ENCODE results near the gene NRG3.

The NRG3 gene

DNA sequence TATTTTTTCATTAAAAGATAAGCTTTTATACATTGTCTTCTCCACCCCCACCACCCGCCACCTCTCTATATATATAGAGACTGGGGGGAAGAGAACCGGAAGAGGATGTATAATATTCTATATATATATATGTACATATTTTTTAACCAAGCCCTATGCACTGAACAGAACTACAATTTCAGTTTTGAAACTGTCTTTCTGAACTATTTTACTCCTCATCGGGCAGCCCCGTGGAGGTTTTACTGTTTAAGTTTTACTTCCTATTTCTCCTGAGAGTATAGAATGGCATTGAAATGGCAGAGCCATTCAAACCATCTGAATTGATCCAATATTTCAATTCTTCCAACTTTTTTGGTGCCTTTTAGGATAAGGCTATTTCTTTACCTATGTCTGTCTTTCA lies 1047.1 kb downstream of the NRG3 start (continued):
- TF ChIP-seq, protein P1, sequence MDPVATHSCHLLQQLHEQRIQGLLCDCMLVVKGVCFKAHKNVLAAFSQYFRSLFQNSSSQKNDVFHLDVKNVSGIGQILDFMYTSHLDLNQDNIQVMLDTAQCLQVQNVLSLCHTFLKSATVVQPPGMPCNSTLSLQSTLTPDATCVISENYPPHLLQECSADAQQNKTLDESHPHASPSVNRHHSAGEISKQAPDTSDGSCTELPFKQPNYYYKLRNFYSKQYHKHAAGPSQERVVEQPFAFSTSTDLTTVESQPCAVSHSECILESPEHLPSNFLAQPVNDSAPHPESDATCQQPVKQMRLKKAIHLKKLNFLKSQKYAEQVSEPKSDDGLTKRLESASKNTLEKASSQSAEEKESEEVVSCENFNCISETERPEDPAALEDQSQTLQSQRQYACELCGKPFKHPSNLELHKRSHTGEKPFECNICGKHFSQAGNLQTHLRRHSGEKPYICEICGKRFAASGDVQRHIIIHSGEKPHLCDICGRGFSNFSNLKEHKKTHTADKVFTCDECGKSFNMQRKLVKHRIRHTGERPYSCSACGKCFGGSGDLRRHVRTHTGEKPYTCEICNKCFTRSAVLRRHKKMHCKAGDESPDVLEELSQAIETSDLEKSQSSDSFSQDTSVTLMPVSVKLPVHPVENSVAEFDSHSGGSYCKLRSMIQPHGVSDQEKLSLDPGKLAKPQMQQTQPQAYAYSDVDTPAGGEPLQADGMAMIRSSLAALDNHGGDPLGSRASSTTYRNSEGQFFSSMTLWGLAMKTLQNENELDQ (tag by site-specific recombination; IDR thresholded peaks at IDR 0.05; ENCODE audit: low read depth) = no peak
- TF ChIP-seq ZBTB48 (tag by site-specific recombination; IDR thresholded peaks at IDR 0.05) (no peak), KLF16 (tag by site-specific recombination; IDR thresholded peaks at IDR 0.05) (no peak)
- TF ChIP-seq, protein P2, sequence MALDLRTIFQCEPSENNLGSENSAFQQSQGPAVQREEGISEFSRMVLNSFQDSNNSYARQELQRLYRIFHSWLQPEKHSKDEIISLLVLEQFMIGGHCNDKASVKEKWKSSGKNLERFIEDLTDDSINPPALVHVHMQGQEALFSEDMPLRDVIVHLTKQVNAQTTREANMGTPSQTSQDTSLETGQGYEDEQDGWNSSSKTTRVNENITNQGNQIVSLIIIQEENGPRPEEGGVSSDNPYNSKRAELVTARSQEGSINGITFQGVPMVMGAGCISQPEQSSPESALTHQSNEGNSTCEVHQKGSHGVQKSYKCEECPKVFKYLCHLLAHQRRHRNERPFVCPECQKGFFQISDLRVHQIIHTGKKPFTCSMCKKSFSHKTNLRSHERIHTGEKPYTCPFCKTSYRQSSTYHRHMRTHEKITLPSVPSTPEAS (tag by site-specific recombination; IDR thresholded peaks at IDR 0.05) = no peak

DNA sequence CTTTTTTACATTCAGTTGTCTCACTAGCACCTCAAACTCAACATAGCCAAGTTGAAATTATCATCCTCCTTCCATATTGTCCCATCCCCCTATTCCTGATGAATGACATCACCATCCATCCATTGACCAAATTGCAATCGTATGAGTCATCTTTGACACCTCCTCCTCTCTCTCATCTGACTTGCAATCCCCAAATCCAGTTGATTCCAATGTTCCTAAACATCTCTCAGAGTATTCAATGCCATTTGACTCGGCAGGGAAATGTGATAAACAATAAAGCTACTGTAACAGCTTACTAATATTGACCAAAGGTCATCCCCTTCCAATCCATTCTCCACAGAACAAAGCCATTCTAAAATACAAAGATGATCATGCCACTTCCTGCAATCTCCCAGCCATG lies 1047.8 kb downstream of the NRG3 start:
- POLR2A ChIA-PET = no interaction called here

DNA sequence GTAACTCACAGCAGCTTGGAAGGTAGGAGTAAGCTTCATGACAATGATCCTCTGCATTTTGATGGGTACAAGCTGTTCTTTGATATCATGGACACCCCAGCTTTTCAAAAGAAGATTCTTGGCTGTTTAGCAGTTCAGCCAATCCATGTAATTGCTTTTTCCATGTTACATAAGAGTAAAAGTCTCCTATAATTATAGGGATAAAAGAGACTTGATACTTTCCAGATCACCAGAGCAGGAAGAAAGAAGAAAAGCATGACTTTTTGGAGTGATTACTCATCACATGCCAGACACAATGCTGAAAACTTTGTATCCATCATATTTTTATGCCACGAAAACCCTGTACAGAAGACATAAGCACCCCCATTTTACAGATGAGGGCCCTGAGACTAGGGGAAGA lies 1049.7 kb downstream of the NRG3 start:
- Histone ChIP-seq H3K4me3 (ENCODE audit: low read depth, low read length) (no peak overlapping the region), H3K27ac (ENCODE audit: extremely low read depth, low read depth, low read length) (no peak overlapping the region), H3K36me3 (ENCODE audit: control insufficient read depth in 2 of 2, insufficient read depth in 1 of 2, low read length in 2 of 2) (no peaks in the 10 kb centered on the region), H3K4me1 (ENCODE audit: control insufficient read depth, insufficient read depth, low read length) (no peaks in the 10 kb centered on the region), H3K9me3 (ENCODE audit: control insufficient read depth, insufficient read depth, low read depth, low read length) (no peaks in the 10 kb centered on the region)
- ChIA-PET POLR2A (no interaction called here), CTCF (interaction anchor here (0.6 kb wide), 1 partner anchor 26 kb away, joined by 6 read pairs; no protein-coding TSS in a partner anchor)
- no peak for TF ChIP-seq ZNF596 (tag by site-specific recombination; IDR thresholded peaks at IDR 0.05)
- TF ChIP-seq, protein P3, sequence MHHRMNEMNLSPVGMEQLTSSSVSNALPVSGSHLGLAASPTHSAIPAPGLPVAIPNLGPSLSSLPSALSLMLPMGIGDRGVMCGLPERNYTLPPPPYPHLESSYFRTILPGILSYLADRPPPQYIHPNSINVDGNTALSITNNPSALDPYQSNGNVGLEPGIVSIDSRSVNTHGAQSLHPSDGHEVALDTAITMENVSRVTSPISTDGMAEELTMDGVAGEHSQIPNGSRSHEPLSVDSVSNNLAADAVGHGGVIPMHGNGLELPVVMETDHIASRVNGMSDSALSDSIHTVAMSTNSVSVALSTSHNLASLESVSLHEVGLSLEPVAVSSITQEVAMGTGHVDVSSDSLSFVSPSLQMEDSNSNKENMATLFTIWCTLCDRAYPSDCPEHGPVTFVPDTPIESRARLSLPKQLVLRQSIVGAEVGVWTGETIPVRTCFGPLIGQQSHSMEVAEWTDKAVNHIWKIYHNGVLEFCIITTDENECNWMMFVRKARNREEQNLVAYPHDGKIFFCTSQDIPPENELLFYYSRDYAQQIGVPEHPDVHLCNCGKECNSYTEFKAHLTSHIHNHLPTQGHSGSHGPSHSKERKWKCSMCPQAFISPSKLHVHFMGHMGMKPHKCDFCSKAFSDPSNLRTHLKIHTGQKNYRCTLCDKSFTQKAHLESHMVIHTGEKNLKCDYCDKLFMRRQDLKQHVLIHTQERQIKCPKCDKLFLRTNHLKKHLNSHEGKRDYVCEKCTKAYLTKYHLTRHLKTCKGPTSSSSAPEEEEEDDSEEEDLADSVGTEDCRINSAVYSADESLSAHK (tag by site-specific recombination; IDR thresholded peaks at IDR 0.05) = no peak
- no peak for TF ChIP-seq ZNF341 (tag by site-specific recombination; IDR thresholded peaks at IDR 0.05; ENCODE audit: low read depth)
- TF ChIP-seq ZNF155 (tag by site-specific recombination; IDR thresholded peaks at IDR 0.05) = no peak
- no peak for TF ChIP-seq REPIN1 (tag by site-specific recombination; IDR thresholded peaks at IDR 0.05; ENCODE audit: low read depth)
- no peak for TF ChIP-seq ZNF473 (tag by site-specific recombination; IDR thresholded peaks at IDR 0.05)
- no peak for TF ChIP-seq KLF8 (tag by site-specific recombination; IDR thresholded peaks at IDR 0.05)
- no peak for TF ChIP-seq ZNF221 (tag by site-specific recombination; IDR thresholded peaks at IDR 0.05; ENCODE audit: borderline replicate concordance)
- TF ChIP-seq ZSCAN16 (tag by site-specific recombination; IDR thresholded peaks at IDR 0.05) = no peak
- no peak for TF ChIP-seq ZNF121 (tag by site-specific recombination; IDR thresholded peaks at IDR 0.05)
- no peak for TF ChIP-seq ZXDB (tag by site-specific recombination; IDR thresholded peaks at IDR 0.05)
- no peak for TF ChIP-seq ZNF785 (tag by site-specific recombination; IDR thresholded peaks at IDR 0.05)
- TF ChIP-seq ZBTB20 (tag by site-specific recombination; IDR thresholded peaks at IDR 0.05) = no peak

More for the DNA sequence above, 1047.8 kb downstream of the NRG3 start:
- Histone ChIP-seq H3K27ac (ENCODE audit: extremely low read depth, low read depth, low read length) (no peak overlapping the region), H3K4me3 (ENCODE audit: low read depth, low read length) (no peak overlapping the region), H3K9me3 (ENCODE audit: control insufficient read depth, insufficient read depth, low read depth, low read length) (no peaks in the 10 kb centered on the region), H3K4me1 (ENCODE audit: control insufficient read depth, insufficient read depth, low read length) (no peaks in the 10 kb centered on the region), H3K36me3 (ENCODE audit: control insufficient read depth in 2 of 2, insufficient read depth in 1 of 2, low read length in 2 of 2) (no peaks in the 10 kb centered on the region)
- TF ChIP-seq GLI2 (tag by site-specific recombination; IDR thresholded peaks at IDR 0.05; ENCODE audit: borderline replicate concordance, low read depth) = no peak
- TF ChIP-seq, protein P4, sequence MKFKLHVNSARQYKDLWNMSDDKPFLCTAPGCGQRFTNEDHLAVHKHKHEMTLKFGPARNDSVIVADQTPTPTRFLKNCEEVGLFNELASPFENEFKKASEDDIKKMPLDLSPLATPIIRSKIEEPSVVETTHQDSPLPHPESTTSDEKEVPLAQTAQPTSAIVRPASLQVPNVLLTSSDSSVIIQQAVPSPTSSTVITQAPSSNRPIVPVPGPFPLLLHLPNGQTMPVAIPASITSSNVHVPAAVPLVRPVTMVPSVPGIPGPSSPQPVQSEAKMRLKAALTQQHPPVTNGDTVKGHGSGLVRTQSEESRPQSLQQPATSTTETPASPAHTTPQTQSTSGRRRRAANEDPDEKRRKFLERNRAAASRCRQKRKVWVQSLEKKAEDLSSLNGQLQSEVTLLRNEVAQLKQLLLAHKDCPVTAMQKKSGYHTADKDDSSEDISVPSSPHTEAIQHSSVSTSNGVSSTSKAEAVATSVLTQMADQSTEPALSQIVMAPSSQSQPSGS (tag by site-specific recombination; IDR thresholded peaks at IDR 0.05; ENCODE audit: low read depth) = 0 out of 2 replicates have a peak, but pooled peaks have one; percentile 13
- CTCF ChIA-PET = interaction anchor here (0.8 to 1.0 kb wide), 2 partner anchors 18 to 35 kb away, joined by 3 read pairs; no protein-coding TSS in a partner anchor

Measured in HEK293 (cell line).